Measurements from ENCODE around the gene LSP1.
"Not testable (repeated sequence)": the region's sequence is repeated elsewhere in the genome, so short reads cannot be mapped to it uniquely, and the experiment has no call there.

Gene LSP1

GRCh38 chr11:1880746-1881441 is 28.0 kb downstream of the LSP1 start:
- no peak for TF ChIP-seq POLR2A (IDR thresholded peaks at IDR 0.05; ENCODE audit: low read length)
- TF ChIP-seq GATA1 (IDR thresholded peaks at IDR 0.05; ENCODE audit: low read depth, low read length): no peak
- no peak for DNase-seq

- DNase-seq: no peak
Measured at GRCh38 chr11:1881442-1882264, 28.8 kb downstream of the LSP1 start.

GRCh38 chr11:1882265-1883238 is 29.7 kb downstream of the LSP1 start:
- DNase-seq: peak; percentile 70 to 86
- TF ChIP-seq POLR2A (IDR thresholded peaks at IDR 0.05; ENCODE audit: low read length) (no peak), GATA1 (IDR thresholded peaks at IDR 0.05; ENCODE audit: low read depth, low read length) (no peak)

More at GRCh38 chr11:1881442-1882264, 28.8 kb downstream of the LSP1 start:
- TF ChIP-seq GATA1 (IDR thresholded peaks at IDR 0.05; ENCODE audit: low read depth, low read length) (no peak), POLR2A (IDR thresholded peaks at IDR 0.05; ENCODE audit: low read length) (no peak)

- DNase-seq: no peak
- TF ChIP-seq POLR2A (IDR thresholded peaks at IDR 0.05; ENCODE audit: low read length): no peak
- TF ChIP-seq GATA1 (IDR thresholded peaks at IDR 0.05; ENCODE audit: low read depth, low read length): no peak
Measured at GRCh38 chr11:1883346-1884302, 30.7 kb downstream of the LSP1 start.

GRCh38 chr11:1884303-1884700 is 31.4 kb downstream of the LSP1 start:
- DNase-seq: no peak
- no peak for TF ChIP-seq POLR2A (IDR thresholded peaks at IDR 0.05; ENCODE audit: low read length)
- no peak for TF ChIP-seq GATA1 (IDR thresholded peaks at IDR 0.05; ENCODE audit: low read depth, low read length)

GRCh38 chr11:1886551-1886950 is 33.7 kb downstream of the LSP1 start:
- DNase-seq: not testable (repeated sequence)

GRCh38 chr11:1887451-1888346 is 34.8 kb downstream of the LSP1 start:
- DNase-seq: no peak

GRCh38 chr11:1888347-1888753 is 35.5 kb downstream of the LSP1 start:
- TF ChIP-seq GATA1 (IDR thresholded peaks at IDR 0.05; ENCODE audit: low read depth, low read length): no peak
- no peak for TF ChIP-seq POLR2A (IDR thresholded peaks at IDR 0.05; ENCODE audit: low read length)
- DNase-seq: no peak

More at GRCh38 chr11:1887451-1888346, 34.8 kb downstream of the LSP1 start:
- no peak for TF ChIP-seq GATA1 (IDR thresholded peaks at IDR 0.05; ENCODE audit: low read depth, low read length)
- no peak for TF ChIP-seq POLR2A (IDR thresholded peaks at IDR 0.05; ENCODE audit: low read length)

GRCh38 chr11:1888811-1889210 is 35.9 kb downstream of the LSP1 start:
- no peak for DNase-seq
- TF ChIP-seq GATA1 (IDR thresholded peaks at IDR 0.05; ENCODE audit: low read depth, low read length) (no peak), POLR2A (IDR thresholded peaks at IDR 0.05; ENCODE audit: low read length) (no peak)

- DNase-seq: no peak
- TF ChIP-seq GATA1 (IDR thresholded peaks at IDR 0.05; ENCODE audit: low read depth, low read length) (no peak), POLR2A (IDR thresholded peaks at IDR 0.05; ENCODE audit: low read length) (no peak)
Measured at GRCh38 chr11:1889224-1889930, 36.5 kb downstream of the LSP1 start.
